MM.1S (cell line): Measurements from ENCODE around the gene YY1.

Source experiments
- CTCF ChIP-seq: fragments of 300-600 bp; sonication (generic); IDR thresholded peaks from 2 replicates; pipeline ENCODE4 v1.5.1; 2016; ENCODE audit warnings: antibody characterized with exemption, low read length, mixed read lengths
- EZH2 ChIP-seq: fragments of 300-600 bp; sonication (generic); optimal IDR thresholded peaks from 2 replicates; pipeline ENCODE3; 2017; ENCODE audit warnings: low read depth, mild to moderate bottlenecking, antibody characterized with exemption, low read length, mixed read lengths

GRCh38 chr14:100214770-100215083 lies 24.2 kb upstream of the YY1 start:
- TF ChIP-seq CTCF (no peak), EZH2 (no peak)
